Stimulated activated CD8-positive, alpha-beta memory T cell treated with anti-CD3 and anti-CD28 coated beads, Interleukin-15, amount 100 ng/mL, for 48 hours (primary cell): Measurements from ENCODE around the gene SF3B3.
"Not testable (repeated sequence)": the region's sequence is repeated elsewhere in the genome, so short reads cannot be mapped to it uniquely, and the experiment has no call there.

Source experiments
- DNase-seq, 2 donors: peaks; one replicate each; pipeline ENCODE4 v3.0.0-alpha.2; 2020; ENCODE audit warnings: low read depth in 2 of 2

SF3B3 gene

GRCh38 chr16:70511833-70512232 lies 11.8 kb upstream of the SF3B3 start:
- no peak for DNase-seq

GRCh38 chr16:70512456-70512855 lies 11.2 kb upstream of the SF3B3 start:
- DNase-seq, result no peak

- DNase-seq, result no peak
These were observed 2.9 kb upstream of the SF3B3 start for GRCh38 chr16:70520612-70521297.

GRCh38 chr16:70522216-70523075 lies 1.2 kb upstream of the SF3B3 start:
- DNase-seq, result no peak

GRCh38 chr16:70523076-70523742 lies 407 bp upstream of the SF3B3 start, which contains the start of gene COG4:
Gene COG4, minus strand, starts transcription at chr16:70523554. Its CDS starts 11 bp downstream, at chr16:70523543.
- DNase-seq, result peak; percentile 84 to 87

GRCh38 chr16:70524399-70524825 lies 796 bp downstream of the SF3B3 start:
- not testable (repeated sequence) for DNase-seq

GRCh38 chr16:70526403-70526802 lies 2.8 kb downstream of the SF3B3 start:
- no peak for DNase-seq

DNA sequence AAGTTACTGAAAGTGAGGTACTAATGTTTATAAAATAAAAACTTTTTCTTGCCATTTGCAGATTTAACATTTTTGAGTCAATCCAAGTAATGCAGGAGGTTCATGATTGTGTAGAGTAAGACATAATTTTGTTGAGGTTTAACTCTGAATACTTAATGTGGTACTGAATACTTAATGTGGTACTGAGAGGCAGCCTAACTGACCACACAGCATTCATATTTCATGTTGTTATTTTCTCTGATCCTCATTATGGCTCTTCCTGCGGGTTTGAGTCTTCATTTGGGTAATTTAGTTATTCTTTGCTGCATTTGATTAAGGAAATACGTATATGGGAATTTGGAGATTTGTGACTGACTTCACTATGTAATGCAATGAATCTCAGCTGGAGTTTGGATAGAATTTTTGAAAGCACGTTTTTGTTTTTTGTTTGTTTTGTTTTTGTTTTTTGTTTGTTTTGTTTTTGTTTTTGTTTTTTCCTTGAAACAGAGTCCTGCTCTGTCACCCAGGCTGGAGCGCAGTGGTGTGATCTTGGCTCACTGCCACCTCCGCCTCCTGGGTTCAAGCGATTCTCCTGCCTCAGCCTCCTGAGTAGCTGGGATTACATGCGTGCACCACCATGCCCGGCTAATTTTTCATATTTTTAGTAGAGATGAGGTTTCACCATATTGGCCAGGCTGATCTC lies 3.8 kb downstream of the SF3B3 start:
- DNase-seq, result no peak

GRCh38 chr16:70529051-70529777 lies 5.6 kb downstream of the SF3B3 start:
- no peak for DNase-seq

GRCh38 chr16:70529954-70530353 lies 6.3 kb downstream of the SF3B3 start:
- not testable (repeated sequence) for DNase-seq

DNA sequence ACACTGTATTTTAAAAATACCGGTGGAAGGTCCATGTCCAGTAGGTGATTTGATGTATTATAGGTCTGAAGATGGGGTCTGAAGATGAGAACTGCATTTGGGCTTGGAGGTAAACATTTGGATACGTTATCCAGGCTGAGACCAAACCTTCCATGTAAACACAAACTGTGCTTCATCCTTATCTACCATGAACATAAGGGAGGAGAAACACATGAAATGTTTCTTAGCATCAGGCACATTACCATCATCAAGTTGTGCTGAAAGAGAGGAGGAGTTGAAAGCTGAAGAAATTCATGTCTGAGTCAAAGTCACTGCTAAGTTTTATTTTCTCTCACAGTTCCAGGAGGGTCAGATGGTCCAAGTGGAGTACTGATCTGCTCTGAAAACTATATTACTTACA lies 11.4 kb downstream of the SF3B3 start:
- DNase-seq, result no peak

- no peak for DNase-seq
These were observed 17.4 kb downstream of the SF3B3 start for GRCh38 chr16:70540994-70541393.

DNA sequence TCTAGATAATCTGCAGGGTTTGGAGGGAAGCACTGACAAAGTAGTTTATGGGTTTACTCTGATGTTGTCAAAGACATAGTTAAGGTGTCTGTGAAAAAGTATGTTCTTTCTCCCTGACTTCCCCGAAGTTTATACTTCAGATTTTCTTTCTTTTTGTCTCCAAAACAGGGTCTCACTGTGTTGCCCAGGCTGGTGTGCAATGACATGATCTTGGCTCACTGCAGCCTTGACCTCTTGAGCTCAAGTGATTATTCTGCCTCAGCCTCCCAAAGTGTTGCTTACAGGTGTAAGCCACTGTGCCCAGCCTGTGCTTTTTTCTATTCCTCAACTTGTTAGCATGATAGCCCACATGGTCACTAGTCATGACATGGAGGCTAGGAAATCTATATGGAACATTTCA lies 20.9 kb downstream of the SF3B3 start:
- no peak for DNase-seq

DNA sequence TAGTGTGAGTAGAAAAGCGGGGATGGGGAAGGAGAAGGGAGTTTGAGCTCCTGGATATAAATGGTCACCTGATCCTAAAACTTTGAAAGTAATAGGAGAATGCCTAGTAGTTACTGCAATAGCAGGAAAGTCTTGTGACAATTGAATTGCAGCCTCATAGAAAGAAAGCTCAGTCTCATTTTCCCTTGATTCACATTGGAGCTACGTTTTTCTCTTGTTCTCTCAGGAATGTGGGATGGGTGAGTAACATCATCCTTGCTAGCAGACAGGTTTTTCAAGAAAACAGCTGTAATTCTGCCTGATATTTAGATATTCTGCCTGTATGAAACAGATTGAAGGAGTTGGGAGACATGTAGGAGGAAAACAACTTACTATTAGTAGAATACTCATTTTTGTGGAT lies 25.3 kb downstream of the SF3B3 start:
- DNase-seq, result no peak

DNA sequence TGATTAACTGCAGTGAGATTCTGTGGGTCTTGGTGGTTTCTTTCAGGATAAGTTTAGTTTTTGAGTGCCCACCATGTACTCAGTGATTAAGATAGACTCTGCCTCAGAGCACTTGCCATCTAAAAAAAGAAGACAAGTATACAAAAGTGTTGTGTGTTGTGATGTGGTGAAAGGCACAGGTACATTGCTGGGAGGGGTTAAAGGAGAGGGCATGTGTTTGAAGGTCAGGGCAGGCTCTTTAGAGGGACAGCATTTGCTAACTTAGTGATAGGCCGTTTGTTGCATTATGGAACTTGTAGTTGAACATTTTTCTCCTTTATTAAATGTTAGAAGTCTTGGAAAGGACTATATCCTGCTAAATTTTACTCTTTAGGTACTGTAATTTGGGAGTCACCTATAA lies 26.5 kb downstream of the SF3B3 start:
- no peak for DNase-seq

DNA sequence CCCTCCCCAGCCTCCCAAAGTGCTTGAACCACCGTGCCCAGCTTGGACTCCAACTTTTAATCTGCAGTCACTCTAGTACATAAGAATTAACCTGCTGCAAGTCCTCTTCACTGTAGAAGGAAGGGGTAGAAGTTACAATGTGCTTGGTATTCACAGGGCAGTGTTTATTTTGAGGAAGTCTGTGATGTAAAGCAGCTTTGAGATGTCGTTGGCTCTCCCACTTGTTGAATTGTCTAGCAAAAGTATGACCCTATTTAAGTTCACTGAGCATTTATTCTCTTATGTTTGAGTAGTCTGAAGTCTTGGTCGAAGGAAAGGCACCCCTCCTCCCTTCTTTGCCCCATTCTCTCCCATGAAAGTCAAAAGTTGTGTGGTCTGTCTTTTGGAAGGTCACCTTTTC lies 28.2 kb downstream of the SF3B3 start:
- no peak for DNase-seq

DNA sequence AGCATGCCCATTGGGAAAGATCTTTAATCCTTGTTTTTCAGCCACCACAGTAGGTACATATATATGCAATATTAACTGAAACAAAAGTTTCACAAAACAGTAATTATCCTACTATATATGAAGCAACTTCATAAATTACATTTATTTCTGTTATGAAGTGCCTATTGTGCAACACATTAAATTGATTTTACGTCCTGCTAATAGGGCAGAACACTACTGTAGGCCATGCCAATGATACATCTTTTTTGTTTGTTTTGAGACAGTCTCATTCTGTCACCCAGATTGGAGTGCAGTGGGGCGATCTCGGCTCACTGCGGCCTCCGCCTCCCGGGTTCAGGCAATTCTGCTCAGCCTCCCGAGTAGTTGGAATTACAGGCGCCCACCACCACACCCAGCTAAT lies 29.1 kb downstream of the SF3B3 start:
- DNase-seq, result no peak

DNA sequence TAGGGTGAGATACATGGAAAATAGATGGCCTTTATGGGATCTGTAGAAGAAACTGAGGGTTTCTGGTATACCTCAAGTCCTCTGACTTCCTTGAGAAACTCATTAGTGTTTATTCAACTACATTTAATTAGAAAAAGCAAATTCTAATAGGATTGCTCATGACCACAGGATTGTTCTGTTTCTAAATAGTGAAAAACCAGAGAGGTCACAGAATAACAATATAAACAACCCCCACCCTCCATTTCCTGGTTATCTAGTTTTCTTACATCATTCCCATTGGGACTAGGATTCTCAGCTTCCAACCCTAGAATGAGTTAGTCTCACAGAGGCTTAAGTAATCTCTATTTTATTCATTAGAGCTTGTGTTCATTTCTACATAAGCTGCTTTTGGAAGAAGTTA lies 30.0 kb downstream of the SF3B3 start:
- DNase-seq, result no peak

GRCh38 chr16:70556063-70556462 lies 32.4 kb downstream of the SF3B3 start:
- no peak for DNase-seq

DNA sequence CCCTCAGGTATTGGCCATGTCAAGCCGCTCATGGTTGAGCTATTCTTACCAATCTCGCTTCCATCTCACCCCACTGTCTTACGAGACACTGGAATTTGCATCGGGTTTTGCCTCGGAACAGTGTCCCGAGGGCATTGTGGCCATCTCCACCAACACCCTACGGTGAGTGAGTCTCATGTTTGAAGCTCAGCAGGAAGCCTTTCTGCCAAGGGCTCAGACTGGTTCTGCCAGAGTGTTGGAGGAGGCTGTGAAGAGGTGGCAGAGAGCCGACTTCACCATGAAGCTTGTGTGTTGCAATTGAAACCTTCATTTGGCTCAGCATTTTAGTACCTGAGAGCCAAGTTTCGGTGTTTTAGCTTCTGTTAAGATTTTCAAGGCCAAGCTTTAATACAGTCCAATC lies 38.0 kb downstream of the SF3B3 start:
- DNase-seq, result no peak

DNA sequence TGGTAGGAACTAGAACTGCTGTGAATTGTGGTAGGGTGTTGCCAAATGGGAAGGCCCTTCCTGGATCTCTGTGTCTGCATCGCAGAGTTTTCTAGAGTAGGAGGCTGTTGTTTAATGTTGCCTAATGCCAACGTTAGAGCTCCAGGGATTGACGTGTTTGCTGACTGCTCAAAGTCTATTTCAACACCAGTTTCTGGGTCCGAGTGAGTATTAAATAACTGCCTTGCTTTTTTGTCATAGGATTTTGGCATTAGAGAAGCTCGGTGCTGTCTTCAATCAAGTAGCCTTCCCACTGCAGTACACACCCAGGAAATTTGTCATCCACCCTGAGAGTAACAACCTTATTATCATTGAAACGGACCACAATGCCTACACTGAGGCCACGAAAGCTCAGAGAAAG lies 40.0 kb downstream of the SF3B3 start:
- no peak for DNase-seq
